ENCODE data around the gene THAP12.
"Not testable (repeated sequence)": the region's sequence is repeated elsewhere in the genome, so short reads cannot be mapped to it uniquely, and the experiment has no call there.

The THAP12 gene

GRCh38 chr11:76329983-76330382, 50.9 kb downstream of the THAP12 start:
- DNase-seq (ENCODE audit: low read depth): no peak
- no peak for TF ChIP-seq CTCF (IDR thresholded peaks at IDR 0.05; ENCODE audit: low read depth, low read length, missing control alignments)
- no peak overlapping the region for H3K4me3 ChIP-seq (ENCODE audit: low read depth, low read length)

GRCh38 chr11:76329084-76329648, 51.8 kb downstream of the THAP12 start:
- no peak overlapping the region for H3K4me3 ChIP-seq (ENCODE audit: low read depth, low read length)
- DNase-seq (ENCODE audit: low read depth): no peak
- no peak for TF ChIP-seq CTCF (IDR thresholded peaks at IDR 0.05; ENCODE audit: low read depth, low read length, missing control alignments)

GRCh38 chr11:76327756-76328388, 53.1 kb downstream of the THAP12 start:
- no peak for TF ChIP-seq CTCF (IDR thresholded peaks at IDR 0.05; ENCODE audit: low read depth, low read length, missing control alignments)
- H3K4me3 ChIP-seq (ENCODE audit: low read depth, low read length): no peak overlapping the region
- no peak for DNase-seq (ENCODE audit: low read depth)

GRCh38 chr11:76327202-76327601, 53.7 kb downstream of the THAP12 start:
- TF ChIP-seq CTCF (IDR thresholded peaks at IDR 0.05; ENCODE audit: low read depth, low read length, missing control alignments): no peak
- no peak overlapping the region for H3K4me3 ChIP-seq (ENCODE audit: low read depth, low read length)
- no peak for DNase-seq (ENCODE audit: low read depth)

- no peak overlapping the region for H3K4me3 ChIP-seq (ENCODE audit: low read depth, low read length)
- no peak for TF ChIP-seq CTCF (IDR thresholded peaks at IDR 0.05; ENCODE audit: low read depth, low read length, missing control alignments)
- no peak for DNase-seq (ENCODE audit: low read depth)
These were observed 55.7 kb downstream of the THAP12 start for GRCh38 chr11:76325185-76325584.

- no peak for DNase-seq (ENCODE audit: low read depth)
- no peak for TF ChIP-seq CTCF (IDR thresholded peaks at IDR 0.05; ENCODE audit: low read depth, low read length, missing control alignments)
- H3K4me3 ChIP-seq (ENCODE audit: low read depth, low read length): no peak overlapping the region
These were observed 57.1 kb downstream of the THAP12 start for GRCh38 chr11:76323804-76324203.

- DNase-seq (ENCODE audit: low read depth); H3K4me3 ChIP-seq (ENCODE audit: low read depth, low read length): not testable (repeated sequence)
These were observed 57.6 kb downstream of the THAP12 start for GRCh38 chr11:76323375-76323774.

Measured in GM12864 (cell line).